ENCODE results near the gene MAPK1. TPM values are rescaled to one million over a fixed set of nuclear protein-coding genes. Genes with fewer than 3 reads are reported as not detected.
"Not testable (repeated sequence)": the region's sequence is repeated elsewhere in the genome, so short reads cannot be mapped to it uniquely, and the experiment has no call there.

MAPK1 gene
- total RNA-seq, 1 experiment from 2014 or later: 136 TPM

GRCh38 chr22:21719024-21719423, 148.4 kb downstream of the MAPK1 start:
- Histone ChIP-seq H3K4me1 (peaks cover 12% of the 10 kb centered on the region), H3K9me3 (no peaks in the 10 kb centered on the region), H3K27me3 (replicated peaks; ENCODE audit: control insufficient read depth, insufficient read depth, low read length) (no peaks in the 10 kb centered on the region), H3K4me3 (ENCODE audit: low read depth, low read length) (no peak overlapping the region), H3K36me3 (ENCODE audit: control insufficient read depth, insufficient read depth, low read length) (no peaks in the 10 kb centered on the region)
- ChIA-PET POLR2A (interaction anchor here (1.7 kb wide), 1 partner anchor 17 kb away, joined by 5 read pairs; the partner anchor contains the start of gene YPEL1), CTCF (interaction anchor here (0.6 to 1.5 kb wide), 3 partner anchors 27 to 234 kb away, joined by 4 read pairs; partner anchors contain the start of gene PPM1F)
- no peaks in the 10 kb centered on the region for H3K9me3 Mint-ChIP-seq (ENCODE audit: unreplicated experiment)
- no peaks in the 10 kb centered on the region for H3K36me3 Mint-ChIP-seq (ENCODE audit: insufficient read depth, unreplicated experiment)
- intact Hi-C loops (cut with micrococcal nuclease; ENCODE audit: unreplicated experiment): no loop called here
- no peak for DNase-seq
- no TSS peak for BruUV-seq (replicated peaks)
- no peak overlapping the region for H3K4me3 Mint-ChIP-seq (ENCODE audit: unreplicated experiment)
- TF ChIP-seq CTCF (IDR thresholded peaks at IDR 0.05; ENCODE audit: insufficient read depth in 1 of 2, low read depth in 1 of 2, low read length in 1 of 2, severe bottlenecking in 1 of 2, unreplicated experiment in 1 of 2): no peak
- no peak overlapping the region for H3K27ac Mint-ChIP-seq (ENCODE audit: unreplicated experiment)
- no peaks in the 10 kb centered on the region for H3K27me3 Mint-ChIP-seq (ENCODE audit: insufficient read depth, unreplicated experiment)
- H3K4me1 Mint-ChIP-seq (ENCODE audit: low read depth, unreplicated experiment): peaks cover 14% of the 10 kb centered on the region

- peaks cover 15% of the 10 kb centered on the region for H3K4me1 Mint-ChIP-seq (ENCODE audit: low read depth, unreplicated experiment)
- DNase-seq: no peak
- no peak overlapping the region for H3K27ac Mint-ChIP-seq (ENCODE audit: unreplicated experiment)
- CTCF ChIA-PET: interaction anchor here (0.6 to 1.5 kb wide), 3 partner anchors 27 to 234 kb away, joined by 4 read pairs; partner anchors contain the start of gene PPM1F
- no peaks in the 10 kb centered on the region for H3K27me3 Mint-ChIP-seq (ENCODE audit: insufficient read depth, unreplicated experiment)
- POLR2A ChIA-PET: interaction anchor here (1.7 kb wide), 1 partner anchor 17 kb away, joined by 5 read pairs; the partner anchor contains the start of gene YPEL1
- H3K27me3 ChIP-seq (replicated peaks; ENCODE audit: control insufficient read depth, insufficient read depth, low read length): no peaks in the 10 kb centered on the region
- no peak overlapping the region for H3K4me3 ChIP-seq (ENCODE audit: low read depth, low read length)
- no peaks in the 10 kb centered on the region for H3K9me3 Mint-ChIP-seq (ENCODE audit: unreplicated experiment)
- peaks cover 12% of the 10 kb centered on the region for H3K4me1 ChIP-seq
- no peaks in the 10 kb centered on the region for H3K36me3 Mint-ChIP-seq (ENCODE audit: insufficient read depth, unreplicated experiment)
- BruUV-seq (replicated peaks): no TSS peak
- H3K36me3 ChIP-seq (ENCODE audit: control insufficient read depth, insufficient read depth, low read length): no peaks in the 10 kb centered on the region
- no peaks in the 10 kb centered on the region for H3K9me3 ChIP-seq
- no peak overlapping the region for H3K4me3 Mint-ChIP-seq (ENCODE audit: unreplicated experiment)
- no peak for TF ChIP-seq CTCF (IDR thresholded peaks at IDR 0.05; ENCODE audit: insufficient read depth in 1 of 2, low read depth in 1 of 2, low read length in 1 of 2, severe bottlenecking in 1 of 2, unreplicated experiment in 1 of 2)
- intact Hi-C loops (cut with micrococcal nuclease; ENCODE audit: unreplicated experiment): no loop called here
Observed at GRCh38 chr22:21718499-21718898, 148.9 kb downstream of the MAPK1 start.

GRCh38 chr22:21716395-21717122, 150.9 kb downstream of the MAPK1 start:
- POLR2A ChIA-PET; H3K9me3 ChIP-seq; BruUV-seq (replicated peaks); H3K27me3 ChIP-seq (replicated peaks; ENCODE audit: control insufficient read depth, insufficient read depth, low read length); CTCF ChIA-PET; H3K9me3 Mint-ChIP-seq (ENCODE audit: unreplicated experiment); H3K4me3 Mint-ChIP-seq (ENCODE audit: unreplicated experiment); H3K36me3 Mint-ChIP-seq (ENCODE audit: insufficient read depth, unreplicated experiment); H3K27ac Mint-ChIP-seq (ENCODE audit: unreplicated experiment); H3K27me3 Mint-ChIP-seq (ENCODE audit: insufficient read depth, unreplicated experiment); DNase-seq; H3K4me3 ChIP-seq (ENCODE audit: low read depth, low read length); H3K36me3 ChIP-seq (ENCODE audit: control insufficient read depth, insufficient read depth, low read length); intact Hi-C loops (cut with micrococcal nuclease; ENCODE audit: unreplicated experiment): not testable (repeated sequence)
- peaks cover 12% of the 10 kb centered on the region for H3K4me1 ChIP-seq
- H3K4me1 Mint-ChIP-seq (ENCODE audit: low read depth, unreplicated experiment): peaks cover 24% of the 10 kb centered on the region
